Ovary (tissue), 3 donors: Measurements from ENCODE around the gene COL4A1.

ENCODE experiments used
- EP300 ChIP-seq: sonication (generic); formaldehyde crosslinking; IDR thresholded peaks from one replicate; pipeline ENCODE4 v1.6.1; 2017; ENCODE audit warnings: antibody characterized with exemption
- POLR2A ChIP-seq: fragments of 450-650 bp; IDR thresholded peaks from one replicate; pipeline ENCODE4 v1.6.1; 2017; ENCODE audit warnings: antibody characterized with exemption, mild to moderate bottlenecking, moderate library complexity
- TF ChIP-seq, protein P1 (sequence below), 3 donors: fragments of 450-650 bp in 2 of 3; fragments of 200-600 bp in 1 of 3; IDR thresholded peaks; one replicate each; pipeline versions ENCODE4 v1.5.1 to v1.8.0; 2016 to 2022; ENCODE audit warnings: antibody characterized with exemption in 3 of 3, mild to moderate bottlenecking in 1 of 3
- donor health status: DM: no; HTN: no; CAD: no.

DNA sequence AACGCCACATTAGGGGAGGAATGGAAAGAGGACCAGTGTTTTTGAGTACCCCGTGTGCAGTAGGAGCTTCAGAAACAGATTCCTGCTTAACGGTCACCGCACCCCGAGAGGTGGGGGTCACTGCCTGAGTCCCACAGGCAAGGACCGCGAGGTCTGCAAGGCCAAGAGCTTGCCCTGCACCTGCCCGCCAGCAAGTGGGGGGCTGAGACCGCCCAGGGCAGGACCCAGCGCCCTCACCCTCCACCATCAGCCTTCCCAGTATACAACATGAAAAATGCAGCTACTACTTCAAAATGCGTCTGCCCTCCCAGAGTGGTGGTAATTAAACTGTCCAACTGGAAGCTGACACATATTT, 44.9 kb downstream of the COL4A1 start:
- TF ChIP-seq, protein P1, sequence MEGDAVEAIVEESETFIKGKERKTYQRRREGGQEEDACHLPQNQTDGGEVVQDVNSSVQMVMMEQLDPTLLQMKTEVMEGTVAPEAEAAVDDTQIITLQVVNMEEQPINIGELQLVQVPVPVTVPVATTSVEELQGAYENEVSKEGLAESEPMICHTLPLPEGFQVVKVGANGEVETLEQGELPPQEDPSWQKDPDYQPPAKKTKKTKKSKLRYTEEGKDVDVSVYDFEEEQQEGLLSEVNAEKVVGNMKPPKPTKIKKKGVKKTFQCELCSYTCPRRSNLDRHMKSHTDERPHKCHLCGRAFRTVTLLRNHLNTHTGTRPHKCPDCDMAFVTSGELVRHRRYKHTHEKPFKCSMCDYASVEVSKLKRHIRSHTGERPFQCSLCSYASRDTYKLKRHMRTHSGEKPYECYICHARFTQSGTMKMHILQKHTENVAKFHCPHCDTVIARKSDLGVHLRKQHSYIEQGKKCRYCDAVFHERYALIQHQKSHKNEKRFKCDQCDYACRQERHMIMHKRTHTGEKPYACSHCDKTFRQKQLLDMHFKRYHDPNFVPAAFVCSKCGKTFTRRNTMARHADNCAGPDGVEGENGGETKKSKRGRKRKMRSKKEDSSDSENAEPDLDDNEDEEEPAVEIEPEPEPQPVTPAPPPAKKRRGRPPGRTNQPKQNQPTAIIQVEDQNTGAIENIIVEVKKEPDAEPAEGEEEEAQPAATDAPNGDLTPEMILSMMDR (IDR thresholded peaks at IDR 0.05): no peak
- TF ChIP-seq EP300: no peak
- no peak for TF ChIP-seq POLR2A
